SK-N-SH (cell line): Measurements from ENCODE around the gene METTL2B. TPM values are rescaled to one million over a fixed set of nuclear protein-coding genes. Genes with fewer than 3 reads are reported as not detected.
"Not testable (repeated sequence)": the region's sequence is repeated elsewhere in the genome, so short reads cannot be mapped to it uniquely, and the experiment has no call there.

Experiments
- CTCF ChIA-PET: fragments of 300-600, 350-600 bp; formaldehyde crosslinking; extraction: SDS; loops from one replicate; lab custom pipeline; 2021; lab: Yijun Ruan, JAX
- POLR2A ChIA-PET: fragments of 350-600 bp; sonication (Branson Sonifier 250); formaldehyde crosslinking; extraction: SDS; loops from one replicate; lab custom pipeline; 2020; ENCODE audit warnings: antibody characterized with exemption, inconsistent platforms; lab: Yijun Ruan, JAX
- DNase-seq: peaks from one replicate; pipeline ENCODE4 v3.0.0; 2012
- H2AFZ ChIP-seq: fragments of 200-600 bp; sonication (generic); 2 replicates; pipeline ENCODE4 v1.8.1; 2016; ENCODE audit warnings: antibody characterized with exemption, mild to moderate bottlenecking, low read depth
- H3F3A ChIP-seq: fragments of 200-600 bp; sonication (generic); replicated peaks from 2 replicates; pipeline ENCODE3; 2016; ENCODE audit warnings: antibody characterized with exemption, mild to moderate bottlenecking; ENCODE audit not compliant: insufficient read depth
- H3K27ac ChIP-seq, 2 experiments: fragments of 200-500 bp in 1 of 2; fragments of 200-600 bp in 1 of 2; sonication (Bioruptor generic) in 1 of 2; sonication (generic), shearing (Covaris generic) in 1 of 2; 2 replicates each; pipeline versions ENCODE4 v1.5.1 to v1.6.1; 2014 to 2016; ENCODE audit warnings: low read depth in 2 of 2, inconsistent platforms in 1 of 2, low read length in 1 of 2, mild to moderate bottlenecking in 1 of 2, mixed read lengths in 1 of 2
- H3K27me3 ChIP-seq: fragments of 200-600 bp; sonication (generic), shearing (Covaris generic); 2 replicates; pipeline ENCODE4 v1.6.1; 2016; ENCODE audit warnings: mixed run types; ENCODE audit not compliant: insufficient read depth
- H3K36me3 ChIP-seq, 2 experiments: fragments of 200-500 bp in 1 of 2; fragments of 200-600 bp in 1 of 2; sonication (Bioruptor generic) in 1 of 2; sonication (generic) in 1 of 2; replicated peaks in 1 of 2; 2 replicates each; pipeline versions ENCODE3 to v1.5.1; 2014 to 2016; ENCODE audit warnings: low read length in 1 of 2, mild to moderate bottlenecking in 1 of 2; ENCODE audit not compliant: insufficient read depth in 2 of 2, control insufficient read depth in 1 of 2
- H3K4me1 ChIP-seq, 2 experiments: fragments of 200-500 bp in 1 of 2; fragments of 200-600 bp in 1 of 2; sonication (Bioruptor generic) in 1 of 2; sonication (generic), shearing (Covaris generic) in 1 of 2; 2 replicates each; pipeline versions ENCODE4 v1.5.1 to v1.6.1; 2014 to 2016; ENCODE audit warnings: low read depth in 1 of 2, low read length in 1 of 2, mixed run types in 1 of 2; ENCODE audit not compliant: insufficient read depth in 2 of 2, control insufficient read depth in 1 of 2
- H3K4me2 ChIP-seq: fragments of 200-600 bp; sonication (generic), shearing (Covaris generic); 2 replicates; pipeline ENCODE4 v1.6.1; 2017; ENCODE audit warnings: mixed run types
- H3K4me3 ChIP-seq, 2 experiments: fragments of 200-500 bp in 1 of 2; fragments of 200-600 bp in 1 of 2; sonication (Bioruptor generic) in 1 of 2; sonication (generic), shearing (Covaris generic) in 1 of 2; 2 replicates each; pipeline versions ENCODE4 v1.5.1 to v1.8.1; 2014 to 2016; ENCODE audit warnings: low read depth in 2 of 2, inconsistent platforms in 1 of 2, low read length in 1 of 2, mild to moderate bottlenecking in 1 of 2, mixed read lengths in 1 of 2, moderate library complexity in 1 of 2
- H3K79me2 ChIP-seq: fragments of 200-600 bp; sonication (generic); 2 replicates; pipeline ENCODE4 v1.8.1; 2017; ENCODE audit warnings: mild to moderate bottlenecking; ENCODE audit not compliant: insufficient read depth
- H3K9ac ChIP-seq: fragments of 200-600 bp; sonication (generic); 2 replicates; pipeline ENCODE4 v1.6.1; 2017; ENCODE audit warnings: mixed run types
- H3K9me2 ChIP-seq: fragments of 200-600 bp; sonication (generic); 2 replicates; pipeline ENCODE4 v1.6.1; 2017; ENCODE audit warnings: mixed run types
- H3K9me3 ChIP-seq: fragments of 200-600 bp; sonication (generic); 2 replicates; pipeline ENCODE4 v1.6.1; 2017; ENCODE audit warnings: mixed run types, mild to moderate bottlenecking, moderate library complexity
- H4K20me1 ChIP-seq: fragments of 200-600 bp; sonication (generic); 2 replicates; pipeline ENCODE4 v1.6.1; 2017; ENCODE audit warnings: mild to moderate bottlenecking, mixed run types; ENCODE audit not compliant: insufficient read depth
- CTCF ChIP-seq: fragments of 200-600 bp; sonication (generic); IDR thresholded peaks from 2 replicates; pipeline ENCODE4 v1.6.1; 2017; ENCODE audit warnings: antibody characterized with exemption, mild to moderate bottlenecking, moderate library complexity
- FOSL2 ChIP-seq: IDR thresholded peaks from 2 replicates; pipeline ENCODE4 v1.4.0; 2012; ENCODE audit warnings: low read depth, mild to moderate bottlenecking, moderate library complexity, borderline replicate concordance
- FOXM1 ChIP-seq: IDR thresholded peaks from 2 replicates; pipeline ENCODE4 v1.4.0; 2012; ENCODE audit warnings: low read depth, mild to moderate bottlenecking
- MEF2A ChIP-seq: IDR thresholded peaks from 2 replicates; pipeline ENCODE4 v1.4.0; 2012; ENCODE audit warnings: low read depth, borderline replicate concordance
- RAD21 ChIP-seq: IDR thresholded peaks from 2 replicates; pipeline ENCODE4 v1.6.1; 2012; ENCODE audit warnings: mild to moderate bottlenecking, low read length
- SMC3 ChIP-seq: IDR thresholded peaks from 2 replicates; pipeline ENCODE4 v1.6.1; 2012; ENCODE audit warnings: low read depth, low read length, improper control_type of control experiment
- WGBS: methylation state at CpG from one replicate; pipeline ENCODE4 v1.1.6; 2017; ENCODE audit warnings: low lambda C conversion rate; 5-methylcytosine and 5-hydroxymethylcytosine counted together
- polyA plus RNA-seq, 3 experiments: library from polyadenylated mRNA; depleted of rRNA; stranded (reverse); fragments of >200 nt; gene quantifications; 2 replicates each; pipeline ENCODE4 v1.2.3, GENCODE V29; 2012

METTL2B gene
- polyA plus RNA-seq, 1 of the 3 experiments (the other 2 are of a cell fraction) = 22.5 TPM

GRCh38 chr7:128532956-128533355 is 56.4 kb downstream of the METTL2B start:
- peaks cover 19% of the 10 kb centered on the region for H3F3A ChIP-seq
- peaks cover 36% of the 10 kb centered on the region for H4K20me1 ChIP-seq
- TF ChIP-seq FOXM1 (peak; percentile 57; the same call in 1 of the 2 replicates), MEF2A (0 out of 2 replicates have a peak, but pooled peaks have one; percentile 38), FOSL2 (peak; percentile 41; the same call in 1 of the 2 replicates)
- H3K4me1 ChIP-seq, DNase-seq, H3K9me2 ChIP-seq, CTCF ChIA-PET, H3K9me3 ChIP-seq, H2AFZ ChIP-seq, H3K27me3 ChIP-seq, POLR2A ChIA-PET: not testable (repeated sequence)
- H3K9ac ChIP-seq = peak overlapping the region; percentile 98
- H3K27ac ChIP-seq = peak overlapping the region; percentile 19 to 74; a peak in 3 of 4 replicates
- H3K4me3 ChIP-seq = peak overlapping the region; percentile 76 to 87
- peaks cover 97% of the 10 kb centered on the region for H3K79me2 ChIP-seq
- peak overlapping the region; percentile 75 for H3K4me2 ChIP-seq
- WGBS = 4% methylated on average over 1 of the region's 1 CpG
- peaks cover 10 to 22% of the 10 kb centered on the region in 2 experiments for H3K36me3 ChIP-seq

- H3K79me2 ChIP-seq = peaks cover 100% of the 10 kb centered on the region
- H3K9me2 ChIP-seq, H3K27me3 ChIP-seq, H3K9me3 ChIP-seq, H3K4me3 ChIP-seq, H3K9ac ChIP-seq, H3K4me2 ChIP-seq, CTCF ChIA-PET, H3K4me1 ChIP-seq, H2AFZ ChIP-seq, DNase-seq, POLR2A ChIA-PET: not testable (repeated sequence)
- H4K20me1 ChIP-seq = peaks cover 77% of the 10 kb centered on the region
- H3K36me3 ChIP-seq = peaks cover 15 to 58% of the 10 kb centered on the region in 2 experiments
- 69% methylated on average over 7 of the region's 7 CpGs for WGBS
- TF ChIP-seq CTCF (peak; percentile 75), RAD21 (peak; percentile 24; the same call in 1 of the 2 replicates), SMC3 (peak; percentile 14; the same call in 1 of the 2 replicates)
- peaks cover 25% of the 10 kb centered on the region for H3F3A ChIP-seq
- peak overlapping the region in 1 of 2 experiments; percentile 50; a peak in 2 of 4 replicates for H3K27ac ChIP-seq
These were observed 60.9 kb downstream of the METTL2B start for GRCh38 chr7:128537410-128537809.

- H2AFZ ChIP-seq, H3K9me2 ChIP-seq, H3K4me2 ChIP-seq, CTCF ChIA-PET, H3K27ac ChIP-seq, H3F3A ChIP-seq, H3K9ac ChIP-seq, H3K9me3 ChIP-seq, H3K4me1 ChIP-seq, POLR2A ChIA-PET, H3K4me3 ChIP-seq, H3K27me3 ChIP-seq, DNase-seq: not testable (repeated sequence)
- 84% methylated on average over 2 of the region's 2 CpGs for WGBS
- Histone ChIP-seq H3K79me2 (peaks cover 100% of the 10 kb centered on the region), H3K36me3 (peaks cover 10 to 83% of the 10 kb centered on the region in 2 experiments), H4K20me1 (peaks cover 90% of the 10 kb centered on the region)
These were observed 66.0 kb downstream of the METTL2B start for GRCh38 chr7:128542530-128542929.

GRCh38 chr7:128543300-128543699 is 66.8 kb downstream of the METTL2B start:
- peaks cover 10 to 85% of the 10 kb centered on the region in 2 experiments for H3K36me3 ChIP-seq
- H3K27me3 ChIP-seq, H3F3A ChIP-seq, H3K4me2 ChIP-seq, H3K4me3 ChIP-seq, H3K9ac ChIP-seq, DNase-seq, H3K27ac ChIP-seq, H2AFZ ChIP-seq, H3K9me3 ChIP-seq, POLR2A ChIA-PET, H3K9me2 ChIP-seq, CTCF ChIA-PET, H3K4me1 ChIP-seq: not testable (repeated sequence)
- H3K79me2 ChIP-seq = peaks cover 100% of the 10 kb centered on the region
- WGBS = 97% methylated on average over 1 of the region's 1 CpG
- peaks cover 90% of the 10 kb centered on the region for H4K20me1 ChIP-seq

- H3K4me2 ChIP-seq, H3K4me3 ChIP-seq, H3K9me3 ChIP-seq, H3K4me1 ChIP-seq, H3K9me2 ChIP-seq, H3K27me3 ChIP-seq, CTCF ChIA-PET, DNase-seq, H3K27ac ChIP-seq, POLR2A ChIA-PET, H3F3A ChIP-seq, H3K9ac ChIP-seq, H2AFZ ChIP-seq: not testable (repeated sequence)
- H3K79me2 ChIP-seq = peaks cover 100% of the 10 kb centered on the region
- WGBS = 97% methylated on average over 9 of the region's 9 CpGs
- peaks cover 4 to 68% of the 10 kb centered on the region in 2 experiments for H3K36me3 ChIP-seq
- H4K20me1 ChIP-seq = peaks cover 87% of the 10 kb centered on the region
These were observed 69.8 kb downstream of the METTL2B start for GRCh38 chr7:128546319-128546851.
